Measurements from ENCODE around the gene PAK1. TPM values are rescaled to one million over a fixed set of nuclear protein-coding genes. Genes with fewer than 3 reads are reported as not detected.

PAK1 gene
- total and polyA plus RNA-seq, 2 of the 8 experiments (the other 6 are each of a cell fraction or from before 2014, with no cell fraction given) = 87.7 to 151 TPM

GRCh38 chr11:77303328-77303727 is 170.6 kb downstream of the PAK1 start:
- TF ChIP-seq, protein P1, sequence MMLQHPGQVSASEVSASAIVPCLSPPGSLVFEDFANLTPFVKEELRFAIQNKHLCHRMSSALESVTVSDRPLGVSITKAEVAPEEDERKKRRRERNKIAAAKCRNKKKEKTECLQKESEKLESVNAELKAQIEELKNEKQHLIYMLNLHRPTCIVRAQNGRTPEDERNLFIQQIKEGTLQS (IDR thresholded peaks at IDR 0.05; ENCODE audit: insufficient read depth, low read depth, low read length) = no peak
- TF ChIP-seq PHF8 (conservative IDR thresholded peaks at IDR 0.05; ENCODE audit: low read depth, low read length) (no peak), RNF2 (IDR thresholded peaks at IDR 0.05; ENCODE audit: borderline replicate concordance, low read depth, low read length, missing control alignments, poor library complexity, severe bottlenecking) (no peak), TEAD4 (IDR thresholded peaks at IDR 0.05; ENCODE audit: low read depth, low read length) (no peak), TBP (IDR thresholded peaks at IDR 0.05; ENCODE audit: low read depth, low read length) (no peak), SP2 (IDR thresholded peaks at IDR 0.05; ENCODE audit: low read length) (no peak), CBX8 (IDR thresholded peaks at IDR 0.05; ENCODE audit: borderline replicate concordance, low read depth, low read length) (no peak), SAP30 (IDR thresholded peaks at IDR 0.05; ENCODE audit: insufficient read depth, insufficient replicate concordance, low read length) (no peak), HDAC6 (IDR thresholded peaks at IDR 0.05; ENCODE audit: low read depth, low read length) (no peak), ZNF274 (IDR thresholded peaks at IDR 0.05; ENCODE audit: borderline replicate concordance, extremely low read depth, low read length) (no peak), CREB1 (IDR thresholded peaks at IDR 0.05) (no peak)
- TF ChIP-seq, protein P2, sequence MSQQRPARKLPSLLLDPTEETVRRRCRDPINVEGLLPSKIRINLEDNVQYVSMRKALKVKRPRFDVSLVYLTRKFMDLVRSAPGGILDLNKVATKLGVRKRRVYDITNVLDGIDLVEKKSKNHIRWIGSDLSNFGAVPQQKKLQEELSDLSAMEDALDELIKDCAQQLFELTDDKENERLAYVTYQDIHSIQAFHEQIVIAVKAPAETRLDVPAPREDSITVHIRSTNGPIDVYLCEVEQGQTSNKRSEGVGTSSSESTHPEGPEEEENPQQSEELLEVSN (IDR thresholded peaks at IDR 0.05) = no peak
- no peaks in the 10 kb centered on the region for H3K79me1 ChIP-seq (ENCODE audit: low read depth, low read length)
- POLR2A ChIA-PET (ENCODE audit: partially characterized antibody) = interaction anchor here (0.6 kb wide), 1 partner anchor 216 kb away, joined by 3 read pairs; no protein-coding TSS in a partner anchor
- no peaks in the 10 kb centered on the region for H3K23me2 ChIP-seq (ENCODE audit: low read depth, low read length)
- WGBS, 2 experiments (ENCODE audit: extremely low coverage in 1 of 2, insufficient coverage in 1 of 2, insufficient read length in 1 of 2, insufficient replicate concordance in 2 of 2, low coverage in 1 of 2, low lambda C conversion rate in 2 of 2, missing lambda C conversion rate in 1 of 2) = 60% methylated on average over 2 of the region's 2 CpGs; no CpG with 5 or more reads in 1 of the 2 experiments
- H4K20me1 ChIP-seq (replicated peaks in 1 of 2; ENCODE audit: control insufficient read depth in 1 of 2, insufficient read depth in 2 of 2, low read length in 2 of 2) = no peaks in the 10 kb centered on the region
- H2BK12ac ChIP-seq (ENCODE audit: low read depth, low read length) = no peak overlapping the region
- no peak overlapping the region for H2BK20ac ChIP-seq (ENCODE audit: low read length)
- H2AK5ac ChIP-seq (ENCODE audit: low read depth, low read length) = no peak overlapping the region
- H3K23ac ChIP-seq (ENCODE audit: insufficient read length) = no peak overlapping the region
- H3K4me2 ChIP-seq (ENCODE audit: insufficient read depth in 1 of 2, low read depth in 2 of 2, low read length in 2 of 2) = no peak overlapping the region
- H2BK5ac ChIP-seq (ENCODE audit: low read depth, low read length) = no peak overlapping the region
- H3K9me3 ChIP-seq (ENCODE audit: insufficient read depth in 2 of 2, low read depth in 1 of 2, low read length in 1 of 2) = no peaks in the 10 kb centered on the region
- H3K4ac ChIP-seq (replicated peaks; ENCODE audit: insufficient read length, low read depth, low read length) = no peak overlapping the region
- CTCF ChIA-PET (ENCODE audit: partially characterized antibody) = interaction anchor here (0.7 to 1.5 kb wide), 4 partner anchors 9 to 309 kb away, joined by 3 read pairs; no protein-coding TSS in a partner anchor
- no peak overlapping the region for H4K8ac ChIP-seq (ENCODE audit: extremely low read depth, insufficient read depth, low read length)
- no peak overlapping the region for H4K91ac ChIP-seq (replicated peaks; ENCODE audit: insufficient read length, low read length)
- no peak for DNase-seq (ENCODE audit: low read depth in 1 of 2, low spot score in 2 of 2)
- no peak overlapping the region for H3K4me3 ChIP-seq (ENCODE audit: extremely low read depth in 1 of 4, insufficient read depth in 2 of 4, low read depth in 3 of 4, low read length in 4 of 4)
- no peak overlapping the region for H4K5ac ChIP-seq (ENCODE audit: insufficient read length, low read depth, low read length)
- no peak overlapping the region for H3K56ac ChIP-seq (replicated peaks; ENCODE audit: insufficient read length, low read depth, low read length)
- no peaks in the 10 kb centered on the region for H3K4me1 ChIP-seq (replicated peaks in 1 of 4; ENCODE audit: control insufficient read depth in 3 of 4, insufficient read depth in 4 of 4, low read length in 3 of 4)
- 0 out of 2 replicates have a peak overlapping the region, but pooled peaks have one; percentile 2 for H2AFZ ChIP-seq (ENCODE audit: low read length)
- no peaks in the 10 kb centered on the region for H3K27me3 ChIP-seq (replicated peaks in 1 of 4; ENCODE audit: control insufficient read depth in 3 of 4, extremely low read depth in 1 of 4, insufficient read depth in 3 of 4, low read length in 3 of 4)
- H2BK120ac ChIP-seq (replicated peaks; ENCODE audit: low read depth, low read length) = no peak overlapping the region
- H3K36me3 ChIP-seq (ENCODE audit: control insufficient read depth in 2 of 4, insufficient read depth in 4 of 4, low read length in 3 of 4) = no peaks in the 10 kb centered on the region
- no peaks in the 10 kb centered on the region for H3K79me2 ChIP-seq (ENCODE audit: control insufficient read depth in 1 of 2, insufficient read depth in 2 of 2, low read length in 2 of 2)
- no peak overlapping the region for H3K27ac ChIP-seq (ENCODE audit: low read depth, low read length)
- H2BK15ac ChIP-seq (ENCODE audit: low read length) = no peak overlapping the region
- H3K14ac ChIP-seq (ENCODE audit: insufficient read length) = no peak overlapping the region
- no peak for FAIRE-seq
- no peak overlapping the region for H3K18ac ChIP-seq (ENCODE audit: extremely low read depth, low read length)
- no peak overlapping the region for H3K9ac ChIP-seq (replicated peaks in 1 of 4; ENCODE audit: extremely low read depth in 1 of 4, low read depth in 3 of 4, low read length in 3 of 4)
